HG03196 (cell line): ENCODE results near the gene ANGPTL8.
A peak's percentile ranks its signal among the peaks of the same experiment; 100 is the strongest.

ENCODE experiments used
- ATAC-seq: cut with Tn5 transposase; IDR thresholded peaks from one replicate; pipeline ENCODE4 v1.9.1; 2021; ENCODE audit not compliant: unreplicated experiment

Gene ANGPTL8

GRCh38 chr19:11239377-11240000 is at the start of gene ANGPTL8:
Gene ANGPTL8 (plus strand): TSS chr19:11239619. CDS start chr19:11239638, 19 bp downstream.
- no peak for ATAC-seq

DNA sequence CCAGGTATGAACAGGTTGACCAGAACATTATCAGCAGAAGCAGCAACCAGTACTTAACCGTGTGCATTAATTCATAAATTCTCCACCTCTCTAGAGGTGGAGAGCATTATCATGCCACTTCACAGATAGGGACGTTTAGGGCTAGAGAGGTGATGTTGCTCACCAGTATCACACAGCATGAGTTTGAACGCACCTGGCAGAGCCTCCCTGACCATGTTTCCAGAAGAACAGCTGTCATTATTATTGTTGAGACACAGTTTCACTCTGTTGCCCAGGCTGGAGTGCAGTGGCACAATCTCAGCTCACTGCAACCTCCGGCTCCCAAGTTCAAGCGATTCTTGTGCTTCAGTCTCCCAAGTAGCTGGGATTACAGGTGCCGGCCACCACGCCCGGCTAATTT is 48.9 kb upstream of the ANGPTL8 start:
- ATAC-seq: no peak

DNA sequence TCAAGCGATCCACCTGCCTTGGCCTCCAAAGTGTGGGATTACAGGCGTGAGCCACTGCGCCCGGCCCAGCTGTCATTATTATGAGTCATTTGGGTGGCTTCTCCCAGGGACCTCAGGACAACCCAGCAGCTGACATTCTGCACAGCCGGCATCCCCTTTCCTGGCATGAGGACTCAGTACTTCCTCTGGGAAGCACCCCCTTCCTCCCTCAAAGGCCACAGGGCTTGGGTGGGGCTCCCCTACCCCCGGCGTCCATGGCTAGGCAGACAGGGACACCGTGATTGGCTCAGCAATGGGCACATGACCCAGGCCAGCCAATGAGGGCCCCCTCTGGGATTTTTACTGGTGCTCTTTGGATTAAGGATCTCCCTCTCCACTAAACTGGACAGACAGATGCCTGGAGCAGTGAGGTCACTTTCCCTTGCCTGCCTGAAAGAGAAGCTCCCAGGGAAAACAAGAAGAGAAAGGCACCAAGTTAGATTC is 48.1 kb upstream of the ANGPTL8 start:
- no peak for ATAC-seq

DNA sequence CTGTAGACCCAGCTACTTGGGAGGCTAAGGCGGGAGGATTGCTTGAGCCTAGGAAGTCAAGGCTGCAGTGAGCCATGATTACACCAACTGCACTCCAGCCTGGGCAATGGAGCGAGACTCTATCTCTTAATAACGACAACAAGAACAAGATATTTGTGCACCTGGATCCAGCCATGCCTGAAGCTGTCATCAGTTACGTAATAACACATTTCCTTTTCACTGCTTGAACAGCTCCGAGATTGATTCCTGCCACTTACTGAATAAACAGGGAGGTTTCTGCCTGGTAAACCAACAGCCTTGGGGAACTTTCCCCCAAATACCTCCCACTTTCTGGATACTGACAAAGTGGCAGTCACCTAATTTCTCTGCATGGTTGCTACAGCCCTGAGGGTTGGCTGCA is 47.5 kb upstream of the ANGPTL8 start:
- ATAC-seq: no peak

DNA sequence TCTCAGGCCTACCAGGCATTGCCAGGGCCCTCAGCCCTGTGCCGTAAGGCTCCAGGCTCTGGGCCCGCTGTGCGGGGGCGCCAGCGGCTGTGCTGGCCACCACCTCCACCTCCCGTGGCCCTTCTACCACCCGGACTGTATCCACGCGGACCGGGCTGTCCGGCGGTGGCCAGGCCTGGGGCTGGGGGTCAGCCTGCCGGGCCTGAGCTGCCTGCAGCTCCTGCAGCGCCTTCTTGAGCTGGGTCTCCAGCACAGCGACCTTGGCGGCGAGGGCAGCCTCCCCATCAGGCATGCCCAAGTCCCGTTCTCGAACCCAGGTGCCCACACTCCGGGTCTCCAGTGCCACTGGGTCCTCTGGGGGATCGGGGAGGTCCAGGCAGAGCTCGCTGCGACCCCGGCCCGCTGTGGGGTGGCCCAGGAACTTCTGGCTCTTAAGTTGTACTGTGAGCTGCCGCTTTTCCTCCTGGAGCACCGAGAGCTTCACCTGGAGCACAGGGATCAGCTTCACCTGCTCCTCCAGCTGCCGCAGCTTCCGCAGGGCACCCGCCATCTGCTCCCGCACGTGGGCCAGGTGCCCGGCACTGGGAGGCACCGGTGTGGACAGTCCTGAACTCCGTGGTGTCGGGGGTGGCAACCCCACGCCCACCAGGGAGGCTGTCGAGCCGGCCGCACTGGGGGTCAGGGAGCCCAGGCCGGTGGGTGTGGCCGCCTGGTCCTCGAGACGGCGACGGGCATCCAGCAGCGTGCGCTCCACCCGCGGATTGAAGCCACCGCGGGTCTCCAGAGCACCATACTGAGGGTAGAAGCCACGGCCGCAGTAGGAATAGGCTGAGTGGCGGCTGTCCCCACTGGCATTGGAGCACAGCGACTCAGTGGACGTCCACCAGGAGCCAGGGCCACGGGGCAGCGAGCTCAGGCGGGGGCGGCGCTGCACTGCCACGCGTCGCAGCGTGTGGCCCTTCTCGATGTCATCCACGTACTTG is 46.2 kb upstream of the ANGPTL8 start:
- no peak for ATAC-seq

DNA sequence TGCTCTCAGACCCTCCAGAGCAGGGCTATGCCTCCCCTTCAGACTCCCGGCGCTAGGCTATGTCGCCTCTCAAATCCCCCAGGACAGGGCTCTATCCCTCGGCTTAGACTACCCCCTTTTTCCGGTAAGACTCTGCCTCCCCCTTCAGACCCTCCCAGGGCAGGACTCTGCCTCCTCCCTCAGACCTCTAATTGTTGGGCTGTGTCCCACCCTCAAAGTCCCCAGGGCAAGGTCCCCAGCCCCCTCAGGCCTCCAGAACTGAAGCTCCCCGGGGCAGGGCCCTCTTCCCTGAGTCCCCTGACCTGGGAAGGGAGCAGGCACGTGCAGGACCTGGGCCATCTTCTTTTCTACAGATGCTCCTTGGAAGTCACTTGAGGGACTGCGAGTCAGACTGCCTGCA is 45.2 kb upstream of the ANGPTL8 start:
- no peak for ATAC-seq

DNA sequence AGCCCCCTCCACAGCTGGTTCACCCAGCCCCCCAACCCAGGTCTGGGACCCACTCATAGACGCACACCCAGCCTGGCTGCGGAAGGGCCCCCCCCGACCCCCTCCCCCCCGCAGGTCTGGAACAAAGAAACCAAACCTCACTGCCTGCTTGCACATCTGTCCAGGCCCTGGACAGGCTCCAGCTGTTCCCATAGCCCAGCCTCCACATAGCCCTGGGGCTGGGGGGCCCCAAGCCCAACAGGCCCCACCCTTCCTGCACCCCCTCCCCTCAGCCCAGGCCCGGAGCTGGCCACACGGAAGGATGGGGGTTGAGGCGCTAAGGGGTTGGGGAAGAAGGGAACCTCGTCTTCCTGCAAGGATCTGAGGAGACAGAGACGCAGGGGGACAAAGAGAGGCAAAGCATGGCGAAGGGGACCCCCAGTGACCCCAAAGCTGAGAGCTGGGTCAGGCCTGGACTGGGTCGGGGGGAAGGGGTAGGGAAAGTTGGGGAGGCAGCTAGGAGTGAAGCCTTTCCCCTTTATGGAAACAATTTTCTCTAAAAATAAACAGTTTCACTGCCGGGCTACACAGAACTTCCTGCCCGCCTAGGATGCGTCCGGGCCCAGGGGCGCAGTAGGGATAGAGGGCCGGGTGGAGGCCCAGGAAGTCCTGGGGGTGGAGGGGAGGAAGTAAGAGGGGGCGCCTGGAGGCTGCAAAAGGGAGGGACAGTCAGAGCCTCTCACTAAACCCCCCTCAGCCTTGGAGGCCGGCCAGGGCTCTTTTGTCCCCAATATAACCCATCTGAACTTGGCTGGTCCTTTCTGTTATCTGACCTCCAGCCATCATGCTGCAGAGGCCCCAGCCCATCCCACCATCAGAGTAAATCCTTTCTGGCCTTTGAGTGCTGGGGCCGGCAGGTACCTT is 44.5 kb upstream of the ANGPTL8 start:
- no peak for ATAC-seq

- ATAC-seq: no peak
These were observed 43.7 kb upstream of the ANGPTL8 start for GRCh38 chr19:11195681-11196080.

- no peak for ATAC-seq
These were observed 42.8 kb upstream of the ANGPTL8 start for GRCh38 chr19:11196406-11197287.

GRCh38 chr19:11197291-11198174 is 41.9 kb upstream of the ANGPTL8 start, which contains the start of gene KANK2:
Gene KANK2 (minus strand): TSS chr19:11197545. CDS start chr19:11194511, 3,034 bp downstream.
- peak; percentile 61 for ATAC-seq

DNA sequence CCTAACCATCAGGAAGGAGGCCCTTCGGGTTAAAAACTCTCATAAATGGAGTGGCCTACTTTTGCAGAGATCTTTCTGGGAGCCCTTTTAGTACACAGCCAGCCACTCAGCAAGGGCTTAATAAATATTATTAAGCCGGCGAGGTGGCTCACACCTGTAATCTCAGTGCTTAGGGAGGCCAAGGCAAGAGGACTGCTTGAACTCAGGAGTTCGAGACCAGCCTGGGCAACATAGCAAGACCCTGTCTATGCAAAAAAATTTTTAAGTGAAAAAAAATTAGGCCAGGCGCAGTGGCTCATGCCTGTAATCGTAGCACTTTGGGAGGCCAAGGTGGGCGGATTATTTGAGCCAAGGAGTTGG is 41.3 kb upstream of the ANGPTL8 start:
- no peak for ATAC-seq

GRCh38 chr19:11198769-11199424 is 40.5 kb upstream of the ANGPTL8 start:
- ATAC-seq: no peak

DNA sequence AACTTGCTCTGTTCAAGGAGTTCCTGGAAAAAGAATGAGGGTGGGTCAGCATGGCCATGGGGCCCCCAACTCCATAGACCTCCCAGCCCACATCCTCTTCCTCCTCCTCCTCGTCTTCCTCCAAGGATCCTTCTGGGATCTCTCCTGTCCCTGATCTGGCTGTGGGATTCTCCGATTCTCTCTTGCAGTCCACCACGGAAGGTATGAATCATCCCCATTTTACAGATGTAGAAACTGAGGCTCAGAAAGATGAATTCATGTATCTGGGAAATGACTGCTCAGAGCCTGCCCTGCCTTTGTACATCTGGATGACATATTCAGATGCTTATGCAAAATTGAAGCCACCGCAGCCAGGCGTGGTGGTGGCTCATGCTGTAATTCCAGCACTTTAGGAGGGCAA is 39.9 kb upstream of the ANGPTL8 start:
- ATAC-seq: no peak

GRCh38 chr19:11200015-11200574 is 39.3 kb upstream of the ANGPTL8 start:
- ATAC-seq: no peak

GRCh38 chr19:11200931-11201330 is 38.5 kb upstream of the ANGPTL8 start:
- ATAC-seq: no peak

- ATAC-seq: no peak
These were observed 37.6 kb upstream of the ANGPTL8 start for GRCh38 chr19:11201791-11202190.

GRCh38 chr19:11202488-11203193 is 36.8 kb upstream of the ANGPTL8 start:
- ATAC-seq: no peak
